HG03095 (cell line): ENCODE results near the gene OSGIN1.

Source experiments
- ATAC-seq: cut with Tn5 transposase; IDR thresholded peaks from one replicate; pipeline ENCODE4 v1.9.1; 2021; ENCODE audit warnings: moderate library complexity; ENCODE audit not compliant: unreplicated experiment

OSGIN1 gene

DNA sequence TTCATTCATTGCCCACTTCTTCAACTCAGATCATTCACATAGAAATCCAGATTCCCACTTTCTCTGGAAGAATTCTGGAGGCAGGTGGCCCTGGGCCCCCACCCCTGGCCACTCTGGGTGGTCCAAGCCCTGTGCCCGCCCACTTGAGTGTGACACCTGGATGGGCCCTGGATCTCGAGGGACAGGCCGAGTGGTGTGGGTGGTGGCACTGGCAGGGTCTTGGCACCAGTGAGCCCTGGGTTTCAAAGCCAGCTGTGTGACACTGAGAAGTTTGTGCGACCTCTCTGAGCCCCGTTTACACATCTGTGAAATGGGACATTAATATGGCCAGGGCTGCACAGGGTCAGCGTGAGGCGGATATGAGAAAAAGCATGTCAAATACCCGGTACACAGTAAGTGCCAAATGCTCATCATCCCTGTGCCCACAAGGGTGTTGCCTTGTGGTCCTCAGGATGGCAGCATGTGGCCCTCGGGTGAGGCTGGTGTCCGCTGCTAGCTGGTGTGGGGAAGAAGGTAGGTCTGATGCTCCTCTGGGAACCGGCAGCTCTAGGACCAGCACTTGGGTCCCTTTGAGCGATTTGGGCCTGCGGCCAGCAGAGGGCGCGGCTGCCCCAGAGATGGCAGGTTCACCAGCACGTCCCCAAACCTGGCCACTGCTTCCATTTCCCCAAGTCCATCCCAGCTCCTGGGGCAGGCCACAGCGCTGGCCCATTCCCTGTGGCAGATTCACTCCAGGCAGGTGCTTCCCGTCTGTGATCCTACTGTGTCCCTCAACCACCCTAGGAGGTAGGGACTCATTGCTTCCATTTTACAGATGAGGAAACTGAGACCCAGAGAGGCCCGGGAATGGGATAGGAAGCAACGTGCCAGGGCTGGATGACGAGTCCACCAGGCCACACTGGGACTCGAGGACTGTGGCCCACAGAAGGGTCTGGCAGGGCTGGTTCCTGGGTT, 3.6 kb downstream of the OSGIN1 start:
- no peak for ATAC-seq

DNA sequence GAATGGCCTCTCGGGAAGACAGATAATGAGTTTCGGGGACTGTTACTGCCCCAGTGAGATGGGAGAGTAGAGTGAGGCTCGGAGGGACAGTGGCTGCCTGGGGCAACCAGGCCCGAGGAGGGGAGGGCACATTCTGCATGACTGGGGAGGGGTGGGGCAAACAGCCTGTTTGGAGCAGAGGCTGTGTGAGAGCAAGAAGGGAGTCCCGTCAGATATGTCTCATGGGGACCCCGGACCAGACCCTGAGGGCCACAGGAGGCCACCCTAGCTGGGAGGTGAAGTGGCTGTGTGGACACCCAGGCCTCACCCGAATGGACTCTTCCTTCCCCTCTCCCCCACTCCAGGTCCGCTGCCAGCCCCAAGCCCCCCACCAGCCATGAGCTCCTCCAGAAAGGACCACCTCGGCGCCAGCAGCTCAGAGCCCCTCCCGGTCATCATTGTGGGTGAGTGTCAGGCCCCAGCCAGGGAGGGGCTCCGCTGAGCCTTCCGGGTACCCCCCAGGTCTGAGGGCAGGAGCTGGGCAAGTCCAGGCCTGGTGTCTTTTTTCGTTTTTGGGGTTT, 4.3 kb downstream of the OSGIN1 start:
- ATAC-seq = no peak

DNA sequence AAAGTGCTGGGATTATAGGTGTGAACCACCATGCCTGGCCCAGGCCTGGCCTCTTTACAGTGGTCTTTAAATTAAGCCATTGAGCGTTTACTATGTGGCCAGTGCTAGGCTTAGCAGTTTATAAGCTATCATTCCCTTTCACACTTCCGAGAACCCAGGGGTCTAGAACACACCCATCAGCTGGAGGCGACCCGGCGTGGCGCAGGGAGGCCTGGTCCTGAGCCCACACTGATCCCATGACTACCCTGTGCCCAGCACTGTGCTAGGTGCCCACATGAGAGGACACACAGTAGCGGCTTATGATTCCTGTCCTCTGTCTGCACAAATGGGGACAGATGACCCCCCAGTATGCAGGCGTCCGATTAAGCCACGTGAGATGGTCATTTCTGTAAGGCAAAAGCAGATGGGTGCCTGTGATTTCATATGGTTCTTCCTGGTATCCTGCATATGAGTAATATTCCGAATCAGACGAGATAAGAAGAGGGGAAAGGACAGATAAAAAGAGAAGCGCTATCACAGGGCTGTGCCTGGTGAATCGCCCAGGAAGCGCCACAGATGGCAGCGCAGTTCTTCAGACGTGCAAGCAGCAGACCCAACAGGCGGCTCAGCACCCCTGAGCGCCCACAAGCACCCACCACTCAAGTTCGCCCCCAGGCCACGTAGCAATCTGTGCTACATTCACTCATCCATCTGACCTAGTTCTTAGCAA, 5.3 kb downstream of the OSGIN1 start:
- no peak for ATAC-seq

DNA sequence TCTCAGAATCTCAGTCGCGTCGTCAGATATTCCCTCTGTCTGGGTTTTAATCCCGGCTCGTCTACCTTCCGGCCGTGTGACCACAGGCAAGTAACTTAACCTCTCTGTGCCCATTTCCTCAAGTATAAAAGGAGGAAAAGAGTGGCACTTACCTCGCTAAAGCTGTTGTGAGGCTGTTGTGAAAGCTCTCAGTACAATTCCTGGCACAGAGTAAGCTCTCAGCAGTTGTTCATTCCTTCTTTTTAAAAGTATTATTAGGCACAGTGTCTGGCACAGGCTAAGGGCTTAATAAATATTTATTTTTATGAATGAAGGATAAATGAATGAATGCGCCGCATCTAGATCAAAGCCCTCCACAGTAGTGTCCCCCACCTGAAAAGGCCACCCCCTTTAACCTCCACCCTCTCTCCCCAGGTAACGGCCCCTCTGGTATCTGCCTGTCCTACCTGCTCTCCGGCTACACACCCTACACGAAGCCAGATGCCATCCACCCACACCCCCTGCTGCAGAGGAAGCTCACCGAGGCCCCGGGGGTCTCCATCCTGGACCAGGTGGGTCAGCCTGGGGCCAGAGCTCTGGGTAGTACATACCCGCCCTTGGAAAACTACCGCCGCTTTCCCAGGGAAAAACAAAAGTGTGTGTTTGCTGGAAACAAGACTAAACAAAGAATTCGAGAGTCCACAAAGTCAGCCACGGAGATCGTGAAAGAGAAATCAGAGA, 6.0 kb downstream of the OSGIN1 start:
- no peak for ATAC-seq

DNA sequence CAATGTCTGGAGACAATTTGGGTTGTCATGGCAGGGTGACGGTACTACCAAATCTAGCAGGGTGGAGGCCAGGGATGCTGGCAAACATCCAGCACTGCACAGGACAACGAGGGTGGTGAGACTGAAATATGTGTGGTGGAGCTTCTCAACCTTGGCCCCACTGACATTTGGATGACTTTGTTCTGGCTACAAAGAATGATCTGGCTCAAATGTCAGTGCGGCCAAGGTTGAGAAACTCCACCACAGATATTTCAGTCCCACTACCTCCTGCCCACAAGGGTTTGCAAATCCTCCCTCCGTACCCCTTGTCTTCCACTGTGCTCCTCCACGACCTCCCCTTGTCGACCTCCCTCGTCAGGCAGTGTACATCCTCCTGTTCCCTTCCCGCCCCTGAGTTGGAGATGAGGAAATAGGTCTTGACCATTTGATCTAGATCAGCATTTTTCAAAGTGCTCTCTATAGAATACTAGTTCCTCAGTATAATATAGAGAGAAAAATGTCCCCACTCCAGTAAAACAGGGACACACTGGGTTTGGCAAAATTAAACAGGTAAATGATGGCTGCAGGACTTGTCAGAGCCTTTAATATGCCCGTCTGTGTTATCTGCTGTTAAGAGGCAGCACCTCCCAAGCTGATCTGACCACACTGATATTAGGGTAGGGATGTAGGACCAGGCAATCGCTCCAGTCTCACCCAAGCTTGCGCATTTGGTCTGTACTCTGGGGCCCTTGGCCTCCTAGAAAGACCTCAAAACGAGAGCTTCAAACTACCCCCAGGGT, 6.8 kb downstream of the OSGIN1 start:
- ATAC-seq = no peak

DNA sequence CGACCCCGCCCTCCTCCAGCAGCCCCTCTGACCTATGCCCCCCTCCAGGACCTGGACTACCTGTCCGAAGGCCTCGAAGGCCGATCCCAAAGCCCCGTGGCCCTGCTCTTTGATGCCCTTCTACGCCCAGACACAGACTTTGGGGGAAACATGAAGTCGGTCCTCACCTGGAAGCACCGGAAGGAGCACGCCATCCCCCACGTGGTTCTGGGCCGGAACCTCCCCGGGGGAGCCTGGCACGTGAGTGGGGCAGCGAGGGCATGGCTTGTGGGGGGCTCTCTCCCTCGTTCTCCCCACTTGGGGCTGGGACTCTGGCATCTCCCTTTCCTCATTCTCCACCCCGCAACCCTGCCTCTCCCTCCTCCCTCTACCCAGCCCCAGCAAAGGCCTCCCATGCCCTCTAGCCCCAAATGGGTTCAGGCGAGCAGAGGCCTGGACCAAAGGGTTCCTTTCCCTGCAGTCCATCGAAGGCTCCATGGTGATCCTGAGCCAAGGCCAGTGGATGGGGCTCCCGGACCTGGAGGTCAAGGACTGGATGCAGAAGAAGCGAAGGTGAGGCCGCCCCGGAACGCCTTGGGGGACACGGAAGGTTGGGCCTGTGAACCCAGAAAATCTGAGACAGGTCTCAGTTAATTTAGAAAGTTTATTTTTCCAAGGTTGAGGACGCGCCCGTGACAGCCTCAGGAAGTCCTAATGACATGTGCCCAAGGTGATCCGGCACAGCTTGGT, 7.6 kb downstream of the OSGIN1 start:
- no peak for ATAC-seq

DNA sequence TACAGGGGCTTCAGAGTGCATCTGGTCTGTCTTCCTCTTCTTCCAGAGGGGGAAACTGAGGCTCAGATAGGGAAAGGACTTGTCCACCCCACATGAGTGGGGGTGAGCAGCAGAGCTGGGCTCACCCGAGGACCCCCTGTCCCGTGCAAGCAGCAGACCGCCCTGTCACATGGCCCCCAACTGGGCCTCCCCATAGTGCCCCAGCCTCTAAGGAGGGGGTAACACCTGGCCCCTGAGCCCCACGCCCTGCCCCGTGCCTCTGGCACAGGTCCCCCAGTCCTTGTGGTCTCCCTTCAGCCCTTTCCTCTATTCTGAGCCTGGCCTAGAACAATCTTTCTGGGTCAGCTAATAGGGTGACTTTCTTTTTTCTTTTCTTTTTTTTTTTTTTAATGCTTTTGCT, 8.6 kb downstream of the OSGIN1 start:
- no peak for ATAC-seq

DNA sequence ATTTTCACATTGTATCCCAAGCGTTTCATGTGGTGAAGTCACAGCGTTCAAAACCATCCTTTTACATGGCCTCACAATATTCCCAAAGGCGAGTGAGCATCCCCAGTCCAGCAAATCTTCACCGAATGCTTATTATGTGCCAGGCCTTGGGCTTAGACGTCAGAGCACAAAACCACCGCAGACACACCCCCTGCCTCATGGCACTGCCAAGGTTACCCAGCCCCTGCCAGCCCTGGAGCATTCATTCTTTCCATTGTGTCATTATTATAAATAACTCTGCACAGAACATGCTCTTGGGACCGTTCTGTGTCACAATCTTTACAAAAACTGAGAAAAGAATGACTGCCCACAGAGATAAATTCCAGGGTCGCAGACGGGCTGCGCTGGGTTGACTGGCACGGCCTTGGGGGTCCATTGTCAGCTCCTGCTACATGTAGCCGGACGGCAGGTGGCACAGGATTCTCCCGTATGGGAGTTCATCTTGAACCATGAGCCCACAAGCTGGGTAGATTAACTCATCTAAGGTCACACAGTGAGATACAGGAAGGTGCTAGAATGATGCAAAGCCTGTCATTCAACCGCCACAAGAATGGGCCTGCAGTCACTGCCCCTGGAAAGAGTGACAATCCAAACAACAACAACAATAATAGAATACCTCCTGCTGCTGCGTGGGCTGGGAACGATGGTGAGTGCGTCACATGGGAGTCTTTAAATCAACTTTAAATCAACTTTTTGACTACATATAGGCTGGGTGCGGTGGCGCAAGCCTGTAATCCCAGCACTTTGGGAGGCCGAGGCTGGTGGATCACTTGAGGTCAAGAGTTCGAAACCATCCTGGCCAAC, 10.5 kb downstream of the OSGIN1 start:
- ATAC-seq = no peak

DNA sequence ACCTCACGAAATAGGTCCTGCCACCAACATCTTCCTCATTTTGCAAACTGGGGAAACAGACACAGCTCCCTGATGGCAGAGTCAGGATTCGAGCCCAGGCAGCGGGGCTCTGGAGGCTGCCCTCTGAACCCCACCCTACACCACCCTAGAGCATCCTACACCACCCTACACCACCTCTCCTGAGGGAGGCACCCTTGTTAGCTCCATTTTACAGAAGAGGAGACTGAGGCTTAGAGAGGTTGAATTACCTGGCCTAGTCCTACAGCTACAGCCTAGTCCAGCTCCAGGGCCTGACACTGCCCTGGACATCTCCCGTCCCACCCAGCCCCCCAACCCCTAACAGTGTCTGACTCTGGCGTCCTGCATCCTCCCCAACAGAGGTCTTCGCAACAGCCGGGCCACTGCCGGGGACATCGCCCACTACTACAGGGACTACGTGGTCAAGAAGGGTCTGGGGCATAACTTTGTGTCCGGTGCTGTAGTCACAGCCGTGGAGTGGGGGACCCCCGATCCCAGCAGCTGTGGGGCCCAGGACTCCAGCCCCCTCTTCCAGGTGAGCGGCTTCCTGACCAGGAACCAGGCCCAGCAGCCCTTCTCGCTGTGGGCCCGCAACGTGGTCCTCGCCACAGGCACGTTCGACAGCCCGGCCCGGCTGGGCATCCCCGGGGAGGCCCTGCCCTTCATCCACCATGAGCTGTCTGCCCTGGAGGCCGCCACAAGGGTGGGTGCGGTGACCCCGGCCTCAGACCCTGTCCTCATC, 11.8 kb downstream of the OSGIN1 start:
- no peak for ATAC-seq

DNA sequence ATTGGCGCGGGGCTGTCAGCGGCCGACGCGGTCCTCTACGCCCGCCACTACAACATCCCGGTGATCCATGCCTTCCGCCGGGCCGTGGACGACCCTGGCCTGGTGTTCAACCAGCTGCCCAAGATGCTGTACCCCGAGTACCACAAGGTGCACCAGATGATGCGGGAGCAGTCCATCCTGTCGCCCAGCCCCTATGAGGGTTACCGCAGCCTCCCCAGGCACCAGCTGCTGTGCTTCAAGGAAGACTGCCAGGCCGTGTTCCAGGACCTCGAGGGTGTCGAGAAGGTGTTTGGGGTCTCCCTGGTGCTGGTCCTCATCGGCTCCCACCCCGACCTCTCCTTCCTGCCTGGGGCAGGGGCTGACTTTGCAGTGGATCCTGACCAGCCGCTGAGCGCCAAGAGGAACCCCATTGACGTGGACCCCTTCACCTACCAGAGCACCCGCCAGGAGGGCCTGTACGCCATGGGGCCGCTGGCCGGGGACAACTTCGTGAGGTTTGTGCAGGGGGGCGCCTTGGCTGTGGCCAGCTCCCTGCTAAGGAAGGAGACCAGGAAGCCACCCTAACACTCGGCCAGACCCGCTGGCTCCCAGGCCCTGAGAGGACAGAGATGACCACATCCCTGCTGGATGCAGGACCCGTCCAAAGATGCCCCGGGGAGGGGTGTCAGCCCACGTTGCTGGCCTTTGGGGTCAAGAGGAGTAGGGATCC, 12.6 kb downstream of the OSGIN1 start:
- no peak for ATAC-seq

DNA sequence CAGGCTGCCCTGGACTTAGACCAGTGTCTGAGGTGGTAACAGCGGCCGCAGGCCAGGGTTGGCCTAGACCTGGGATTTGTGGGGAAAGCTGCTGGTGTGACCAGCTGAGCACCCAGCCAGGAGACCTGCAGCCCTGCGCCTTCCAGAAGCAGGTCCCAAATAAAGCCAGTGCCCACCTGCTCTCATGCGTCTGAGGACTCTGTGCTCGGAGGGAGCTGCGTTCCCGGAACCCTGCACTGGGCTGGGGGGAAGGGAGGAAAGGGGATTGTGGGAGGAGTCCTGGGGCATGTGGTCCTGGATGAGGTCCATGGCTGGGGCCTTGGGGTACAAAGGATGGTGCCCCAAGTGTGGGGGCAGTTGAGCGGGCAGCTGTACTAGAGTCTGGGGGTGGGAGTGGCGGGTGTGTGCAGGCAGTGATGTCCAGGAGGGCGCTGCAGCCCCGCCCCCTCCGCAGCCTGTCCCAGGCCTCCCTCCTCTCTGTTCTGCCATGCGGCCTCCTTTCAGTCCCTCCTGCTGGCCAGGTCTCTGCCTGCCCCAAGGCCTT, 13.2 kb downstream of the OSGIN1 start:
- ATAC-seq = no peak

DNA sequence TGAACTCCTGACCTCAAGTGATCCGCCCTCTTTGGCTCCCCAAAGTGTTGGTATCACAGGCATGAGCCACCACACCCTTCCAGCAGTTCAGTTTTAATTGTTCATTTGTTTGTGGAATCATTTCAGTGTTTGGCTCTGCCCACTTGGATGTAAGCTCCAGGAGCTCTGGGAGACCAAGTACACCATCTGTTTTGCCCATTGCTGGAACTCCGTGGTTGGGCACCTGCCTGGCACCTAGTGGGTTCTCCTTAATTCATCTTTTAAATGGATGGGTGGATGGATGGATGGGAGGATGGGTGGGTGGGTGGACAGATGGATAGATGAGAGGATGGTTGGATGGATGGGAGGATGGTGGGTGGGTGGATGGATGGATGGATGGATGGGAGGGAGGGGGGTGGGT, 14.1 kb downstream of the OSGIN1 start:
- ATAC-seq = no peak

DNA sequence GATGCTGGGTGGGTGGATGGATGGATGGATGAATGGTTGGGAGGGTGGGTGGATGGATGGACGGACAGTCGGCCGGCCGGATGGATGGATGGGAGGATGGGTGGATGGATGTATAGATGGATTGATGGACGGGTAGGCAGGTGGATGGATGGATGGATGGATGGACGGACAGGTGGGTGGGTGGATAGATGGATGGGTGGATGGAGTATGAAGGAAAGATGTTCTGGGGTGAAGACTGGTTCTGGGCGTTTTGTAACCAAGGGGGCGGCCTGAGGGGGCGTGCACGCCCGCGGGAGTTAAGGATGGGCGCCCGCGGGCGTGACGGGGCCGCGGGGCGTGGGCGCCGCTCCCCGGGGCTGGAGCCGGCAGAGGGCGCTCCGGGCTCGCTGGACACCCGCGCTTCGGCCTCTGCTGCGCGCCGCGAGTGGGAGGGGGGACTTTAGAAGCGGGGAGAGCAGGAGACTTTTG, 14.8 kb downstream of the OSGIN1 start, which contains the start of gene NECAB2:
Gene NECAB2 (plus strand): TSS at position 407 of the 468 bp plus-strand sequence. CDS start 405 bp downstream, outside the sequence.
- no peak for ATAC-seq

DNA sequence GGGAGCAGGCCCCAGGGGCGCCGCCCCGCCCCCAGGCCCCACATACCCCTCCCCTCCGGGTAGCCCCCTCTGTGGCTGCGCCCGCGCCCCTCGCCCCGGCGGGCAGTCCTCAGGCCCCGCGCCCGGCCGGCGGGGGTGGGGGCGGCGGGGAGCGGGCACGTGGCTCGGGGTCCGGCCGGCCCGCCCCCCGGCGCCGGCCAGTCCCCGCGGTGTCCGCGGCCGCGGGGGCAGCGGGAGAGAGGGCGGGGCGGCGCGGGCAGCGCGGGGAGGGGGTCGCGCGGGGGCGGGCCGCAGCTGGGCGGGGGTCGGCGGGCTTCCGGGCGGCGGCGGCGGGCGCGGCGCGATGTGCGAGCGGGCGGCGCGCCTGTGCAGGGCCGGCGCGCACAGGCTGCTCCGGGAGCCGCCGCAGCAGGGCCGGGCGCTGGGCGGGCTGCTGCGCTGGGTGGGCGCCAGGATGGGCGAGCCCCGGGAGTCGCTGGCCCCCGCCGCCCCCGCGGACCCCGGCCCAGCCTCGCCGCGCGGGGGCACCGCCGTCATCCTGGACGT, 15.3 kb downstream of the OSGIN1 start:
- no peak for ATAC-seq

DNA sequence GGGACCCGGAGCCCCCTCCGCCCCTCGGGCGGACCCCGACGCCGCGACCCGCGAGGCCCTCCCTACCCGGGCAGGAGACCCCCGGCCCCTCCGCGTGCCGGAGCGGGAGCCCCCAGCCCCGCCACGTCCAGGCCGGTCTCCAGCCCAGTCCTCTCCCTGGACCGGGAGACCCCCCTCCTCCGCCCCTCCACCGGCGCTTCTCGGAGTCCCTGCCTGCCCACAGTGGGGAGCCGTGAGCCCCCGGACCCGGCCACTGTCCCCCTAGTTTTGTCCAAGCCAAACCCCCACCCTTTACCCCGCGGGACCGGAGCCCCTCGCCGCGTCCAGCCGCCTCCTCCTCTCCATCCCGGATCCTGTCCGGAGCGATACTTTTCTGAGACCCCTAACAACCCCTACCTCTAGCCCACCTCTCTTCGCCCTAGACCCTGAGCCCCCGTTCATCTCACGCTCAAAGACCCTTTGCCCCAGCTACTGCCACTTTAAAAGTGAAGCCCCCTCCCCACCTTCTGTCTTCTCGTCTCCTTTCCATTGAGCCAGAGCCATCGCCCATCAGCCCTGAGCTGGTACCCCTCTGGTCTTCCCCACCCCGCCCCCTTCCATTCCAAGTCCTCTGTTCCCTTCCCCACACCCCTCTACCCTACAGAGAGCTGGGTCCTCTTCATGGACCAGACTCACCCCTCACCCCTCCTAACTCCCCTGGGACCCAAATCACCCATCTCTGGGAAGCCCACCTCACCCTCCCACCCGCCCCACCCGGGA, 16.0 kb downstream of the OSGIN1 start:
- no peak for ATAC-seq
